HG02943 (cell line): ENCODE results near the gene ZIC5.
"Not testable (repeated sequence)": the region's sequence is repeated elsewhere in the genome, so short reads cannot be mapped to it uniquely, and the experiment has no call there.

Source experiments
- ATAC-seq: cut with Tn5 transposase; IDR thresholded peaks from one replicate; pipeline ENCODE4 v1.9.1; 2021; ENCODE audit warnings: mild to moderate bottlenecking, low read depth, moderate library complexity; ENCODE audit not compliant: unreplicated experiment

The ZIC5 gene

DNA sequence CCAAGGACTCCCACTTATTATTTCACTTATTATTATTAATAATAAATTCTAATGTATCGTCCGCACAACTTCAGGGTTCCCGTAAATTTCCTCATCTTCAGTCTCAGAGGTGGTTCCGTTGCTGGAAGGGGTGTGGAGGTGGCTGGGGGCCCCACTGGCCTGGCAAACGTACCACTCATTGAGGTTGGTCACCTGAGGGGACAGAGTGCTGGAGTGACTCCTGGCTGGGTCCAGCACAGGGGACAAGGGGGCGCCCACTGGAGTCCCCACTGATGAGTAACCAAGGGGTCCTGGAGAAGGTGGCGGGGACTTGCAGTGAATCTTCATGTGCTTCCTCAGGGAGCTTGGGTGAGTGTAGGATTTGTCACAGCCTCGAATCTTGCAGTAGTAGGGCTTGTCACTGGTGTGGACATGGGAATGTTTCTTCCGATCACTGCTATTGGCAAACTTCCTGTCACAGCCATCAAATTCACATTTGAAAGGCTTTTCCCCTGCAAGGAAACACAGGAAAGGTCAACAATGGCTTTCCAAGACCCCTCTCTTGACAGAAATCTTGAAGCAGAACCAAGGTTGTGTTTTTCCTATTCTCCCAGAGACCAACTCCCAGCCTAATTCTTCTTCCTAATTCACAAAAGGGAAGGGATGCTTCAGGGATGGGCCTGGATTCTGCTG lies 6.1 kb downstream of the ZIC5 start:
- no peak for ATAC-seq

- no peak for ATAC-seq
These were observed 7.7 kb downstream of the ZIC5 start for GRCh38 chr13:99963816-99964339.

DNA sequence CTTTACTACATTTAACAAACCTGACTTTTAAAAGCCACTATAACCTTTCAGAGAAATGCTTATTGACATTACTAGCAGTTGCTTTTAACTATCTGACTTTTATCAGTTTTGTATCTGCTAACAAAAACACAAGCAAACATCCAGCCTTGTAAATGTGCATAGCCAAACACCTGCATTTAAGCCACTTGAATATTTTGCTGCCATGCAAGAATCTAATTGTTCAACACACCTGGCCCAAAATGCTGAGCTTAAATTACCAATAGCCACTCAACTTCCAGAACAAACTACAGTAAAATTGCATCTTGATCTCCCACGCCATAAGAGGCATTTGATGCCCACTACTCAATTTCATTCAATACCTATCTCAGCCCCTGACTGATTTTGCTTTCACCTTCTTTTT lies 9.3 kb downstream of the ZIC5 start:
- no peak for ATAC-seq

DNA sequence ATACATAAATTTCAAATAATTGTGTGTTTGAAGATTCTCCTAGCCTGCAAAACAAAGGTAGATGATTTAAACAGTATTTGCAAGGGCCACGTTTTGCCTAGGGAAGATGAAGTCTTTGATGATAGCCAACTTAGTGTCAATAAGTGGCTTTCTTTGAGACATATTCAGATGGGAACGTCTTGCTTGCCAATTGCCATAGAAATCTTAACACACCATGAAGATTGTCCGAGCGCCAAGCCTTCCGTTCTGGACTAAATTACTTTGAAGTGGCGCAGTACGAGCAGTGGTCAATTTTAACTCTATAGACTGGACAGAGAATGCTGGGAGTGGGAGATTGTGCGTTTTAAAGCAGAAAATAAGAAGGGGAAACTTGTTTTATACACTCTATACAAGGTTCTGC lies 9.9 kb downstream of the ZIC5 start:
- ATAC-seq, result no peak

DNA sequence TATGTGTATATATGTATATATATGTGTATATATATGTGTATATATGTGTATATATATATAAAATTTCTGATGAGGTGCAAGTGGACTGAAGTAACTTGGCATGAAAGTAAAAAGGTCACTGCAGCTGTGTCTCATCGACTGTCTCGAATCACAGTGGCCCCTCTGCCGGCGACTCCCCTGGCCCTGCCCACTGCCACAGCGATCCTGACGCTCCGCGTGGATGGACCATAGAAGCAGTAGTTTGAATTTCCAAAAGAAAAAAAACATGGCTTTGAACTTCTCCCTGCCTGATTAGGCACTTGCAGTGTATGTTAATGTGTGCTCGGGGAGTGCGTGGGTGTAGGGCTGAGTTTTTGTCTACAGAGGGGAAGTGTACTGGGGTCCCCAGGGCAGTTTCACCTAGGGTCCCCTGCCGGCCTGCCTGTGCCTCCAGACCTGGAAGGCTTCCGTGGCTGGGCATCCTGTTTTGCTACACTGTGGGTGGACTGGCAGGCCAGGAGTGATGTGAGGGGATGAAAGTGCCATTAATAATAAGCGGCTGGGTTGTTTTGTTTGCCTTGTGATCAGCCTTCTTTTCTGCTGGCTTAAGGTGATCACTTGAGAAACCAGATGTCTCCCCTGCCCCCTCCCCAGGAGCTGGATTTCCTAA lies 10.8 kb downstream of the ZIC5 start:
- no peak for ATAC-seq

DNA sequence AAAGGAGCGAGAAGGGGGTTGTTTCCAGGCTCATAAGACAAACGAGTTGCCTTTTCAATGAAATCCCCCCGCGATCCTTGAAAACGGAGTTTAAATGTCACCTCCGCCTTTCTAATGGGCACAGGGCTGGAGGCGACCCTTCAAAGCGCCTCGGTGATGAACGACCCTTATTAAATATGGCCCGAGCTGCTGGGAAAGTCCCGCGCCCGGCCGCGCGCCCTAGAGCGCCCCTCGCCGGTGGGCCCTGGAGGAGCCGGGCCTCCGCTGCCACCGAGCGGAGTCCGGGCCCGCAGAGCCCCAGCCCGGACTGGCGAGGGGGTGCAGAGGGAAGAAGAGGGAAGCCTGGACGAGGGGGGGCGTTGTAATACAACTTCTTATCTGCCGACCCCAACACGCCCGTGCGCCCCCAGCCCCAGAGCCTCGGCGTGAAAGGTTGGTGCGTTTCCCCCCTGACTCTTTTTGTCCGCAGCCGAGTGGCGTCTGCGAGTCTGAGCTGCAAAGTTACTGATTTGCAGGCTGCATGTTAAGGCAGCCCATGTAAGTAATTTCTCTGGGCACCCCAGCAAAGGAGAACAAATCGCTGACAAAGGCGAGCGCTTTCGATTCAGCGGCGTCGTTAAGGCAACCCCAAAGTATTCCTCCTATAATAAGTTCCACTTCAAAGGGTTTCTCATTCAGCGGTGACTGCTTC lies 11.9 kb downstream of the ZIC5 start:
- no peak for ATAC-seq

DNA sequence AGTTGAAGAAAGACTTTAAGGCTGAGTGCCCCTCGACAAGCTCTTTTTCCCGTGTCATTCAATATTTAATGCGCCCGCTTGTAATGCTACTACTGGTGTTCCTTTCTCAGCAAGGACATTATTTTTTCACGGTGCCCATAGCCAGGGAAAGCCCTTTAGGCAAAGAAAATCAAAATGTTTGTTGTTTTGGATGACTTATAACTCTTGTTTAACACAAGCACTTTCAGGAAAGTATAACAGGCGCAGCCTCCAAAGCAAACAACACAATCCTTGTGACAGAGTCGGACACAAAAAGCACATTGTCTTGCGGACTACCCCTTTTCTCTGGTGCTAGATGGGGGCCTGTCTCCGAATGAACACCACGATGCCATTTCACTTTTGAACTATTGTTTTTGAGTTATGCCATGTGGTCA lies 12.4 kb downstream of the ZIC5 start:
- no peak for ATAC-seq

- no peak for ATAC-seq
These were observed 13.0 kb downstream of the ZIC5 start for GRCh38 chr13:99958406-99959126.

GRCh38 chr13:99956473-99957349 lies 14.9 kb downstream of the ZIC5 start:
- no peak for ATAC-seq

- no peak for ATAC-seq
These were observed 15.7 kb downstream of the ZIC5 start for GRCh38 chr13:99955747-99956472.

DNA sequence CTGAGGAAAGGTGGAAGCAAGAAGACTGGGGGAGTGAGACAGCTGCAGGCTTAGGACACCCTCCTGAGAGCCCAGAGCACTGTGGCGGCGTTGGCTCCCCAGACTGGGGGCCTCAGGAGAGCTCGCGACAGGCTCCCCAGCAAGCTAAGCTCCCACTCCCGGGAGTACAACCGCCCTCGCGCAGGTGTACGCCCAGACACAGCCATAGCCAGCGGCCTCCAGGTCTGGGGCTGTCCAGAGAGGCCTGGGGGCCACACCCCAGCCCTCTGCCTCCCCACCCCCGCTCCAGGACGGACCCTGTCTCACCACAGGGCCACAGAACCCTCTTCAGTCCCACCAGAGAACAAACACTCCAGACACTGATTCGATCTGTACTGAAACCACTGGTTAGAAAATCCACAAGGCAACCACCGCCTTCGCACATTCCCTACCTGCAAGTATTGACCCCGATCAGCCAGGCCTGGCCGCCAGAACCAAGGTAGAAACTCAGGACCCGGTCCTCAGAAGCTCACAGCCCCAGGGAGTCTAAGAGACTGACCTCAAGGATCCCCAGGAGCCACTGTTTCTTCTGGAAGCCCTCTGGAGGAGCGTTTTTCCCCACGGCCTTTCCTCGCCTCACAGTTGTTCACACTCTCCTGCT lies 16.3 kb downstream of the ZIC5 start:
- ATAC-seq, result no peak

- no peak for ATAC-seq
These were observed 18.3 kb downstream of the ZIC5 start for GRCh38 chr13:99953138-99953755.

DNA sequence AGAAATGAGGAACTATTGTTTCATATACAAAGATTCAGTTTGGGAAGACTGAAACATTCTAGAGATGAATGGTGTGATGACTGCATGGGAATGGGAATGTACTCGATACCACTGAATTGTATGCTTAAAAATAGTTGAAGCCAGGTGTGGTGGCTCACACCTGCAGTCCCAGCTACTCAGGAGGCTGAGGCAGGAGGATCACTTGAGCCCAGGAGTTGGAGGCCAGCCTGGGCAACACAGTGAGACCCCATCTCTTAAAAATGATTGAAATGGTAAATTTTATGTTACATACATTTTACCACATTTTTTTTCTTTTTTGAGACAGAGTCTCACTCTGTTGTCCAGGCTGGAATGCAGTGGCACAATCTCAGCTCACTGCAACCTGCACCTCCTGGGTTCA lies 19.9 kb downstream of the ZIC5 start:
- not testable (repeated sequence) for ATAC-seq

GRCh38 chr13:99949679-99950413 lies 21.7 kb downstream of the ZIC5 start:
- no peak for ATAC-seq

DNA sequence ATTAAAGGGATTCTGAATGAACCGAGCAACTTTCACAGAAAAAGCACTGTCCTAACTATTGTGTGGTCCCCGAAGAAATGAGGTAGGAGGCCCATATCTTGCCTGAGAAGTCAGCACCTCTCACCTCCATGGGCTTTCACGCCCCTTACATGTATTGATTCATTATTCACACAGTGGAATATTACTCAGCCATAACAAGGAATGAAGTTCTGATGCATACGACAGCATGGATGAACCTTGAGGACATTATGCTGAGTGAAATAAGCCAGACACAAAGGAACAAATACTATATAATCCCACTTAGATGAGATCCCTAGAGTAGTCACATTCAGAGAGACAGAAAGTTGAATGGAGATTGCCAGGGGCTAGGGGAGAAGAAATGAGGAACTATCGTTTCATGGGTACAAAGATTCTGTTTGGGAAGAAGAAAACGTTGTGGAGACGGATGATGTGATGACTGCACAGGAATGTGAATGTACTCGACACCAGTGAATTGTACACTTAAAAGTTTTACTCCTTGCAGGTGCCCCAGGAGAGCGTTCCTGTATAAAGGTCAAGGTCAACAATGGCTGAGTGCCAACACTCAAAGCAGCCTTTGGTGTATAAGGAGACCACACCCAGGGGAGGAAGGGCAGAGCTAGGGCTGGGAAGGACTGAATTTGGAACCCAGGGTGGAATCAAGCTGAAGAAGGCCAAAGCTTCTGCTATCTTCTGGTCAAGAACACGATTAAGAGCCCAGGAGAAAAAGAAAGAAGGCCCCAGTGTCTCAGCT lies 22.5 kb downstream of the ZIC5 start:
- ATAC-seq, result no peak

DNA sequence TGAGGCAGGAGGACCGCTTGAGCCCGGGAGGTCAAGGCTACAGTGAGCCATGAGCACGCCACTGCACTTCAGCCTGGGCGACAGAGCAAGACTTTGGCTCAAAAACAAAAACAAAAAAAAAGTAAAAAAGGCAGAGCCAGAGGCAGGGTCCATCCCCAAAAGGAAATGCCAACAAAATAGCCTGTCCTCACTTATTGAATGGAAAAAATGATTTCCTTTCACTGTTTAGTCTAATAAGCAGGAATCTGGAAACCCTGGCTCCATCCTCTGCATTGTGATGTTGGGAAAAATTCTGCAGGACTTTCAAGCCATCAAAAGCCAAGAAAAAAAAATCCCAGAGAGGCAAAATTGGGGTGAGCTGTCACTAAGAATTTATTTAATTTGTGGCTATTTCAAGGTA lies 23.2 kb downstream of the ZIC5 start:
- no peak for ATAC-seq

- no peak for ATAC-seq
These were observed 23.9 kb downstream of the ZIC5 start for GRCh38 chr13:99947666-99948065.
